H9 (cell line): ENCODE results near the gene ETV6. TPM values are rescaled to one million over a fixed set of nuclear protein-coding genes. Genes with fewer than 3 reads are reported as not detected.

ENCODE experiments used
- DNase-seq: peaks from one replicate; pipeline ENCODE4 v3.0.0-alpha.2; 2017
- H2AFZ ChIP-seq: one replicate; pipeline ENCODE4 v1.6.1; 2013; ENCODE audit warnings: mild to moderate bottlenecking, low read length, control low read depth, moderate library complexity
- H2AK5ac ChIP-seq: 2 replicates; pipeline ENCODE4 v1.6.1; 2013; ENCODE audit warnings: low read length, control low read depth, mixed read lengths; ENCODE audit not compliant: insufficient read length
- H2BK120ac ChIP-seq: one replicate; pipeline ENCODE4 v1.6.1; 2013; ENCODE audit warnings: low read depth, mild to moderate bottlenecking, low read length, control low read depth, inconsistent platforms; ENCODE audit not compliant: poor library complexity, severe bottlenecking
- H2BK12ac ChIP-seq: 2 replicates; pipeline ENCODE4 v1.6.1; 2013; ENCODE audit warnings: low read length, control low read depth, mixed read lengths, low read depth; ENCODE audit not compliant: insufficient read length
- H2BK15ac ChIP-seq: 2 replicates; pipeline ENCODE4 v1.6.1; 2013; ENCODE audit warnings: low read depth, low read length, control low read depth
- H2BK20ac ChIP-seq: one replicate; pipeline ENCODE4 v1.6.1; 2013; ENCODE audit warnings: low read depth, mild to moderate bottlenecking, low read length, control low read depth, inconsistent platforms; ENCODE audit not compliant: poor library complexity, severe bottlenecking
- H2BK5ac ChIP-seq: 2 replicates; pipeline ENCODE4 v1.6.1; 2013; ENCODE audit warnings: low read length, control low read depth, mixed read lengths; ENCODE audit not compliant: insufficient read length
- H3K14ac ChIP-seq: 2 replicates; pipeline ENCODE4 v1.6.1; 2013; ENCODE audit warnings: low read length, control low read depth; ENCODE audit not compliant: insufficient read depth
- H3K18ac ChIP-seq: 2 replicates; pipeline ENCODE4 v1.6.1; 2013; ENCODE audit warnings: low read depth, mild to moderate bottlenecking, mixed read lengths, low read length, control low read depth; ENCODE audit not compliant: insufficient read length
- H3K23ac ChIP-seq: 2 replicates; pipeline ENCODE4 v1.6.1; 2013; ENCODE audit warnings: low read length, control low read depth, mixed read lengths, low read depth; ENCODE audit not compliant: insufficient read length
- H3K23me2 ChIP-seq: 2 replicates; pipeline ENCODE4 v1.6.1; 2013; ENCODE audit warnings: low read depth, mild to moderate bottlenecking, mixed read lengths, low read length, control low read depth; ENCODE audit not compliant: insufficient read length, poor library complexity, severe bottlenecking
- H3K27ac ChIP-seq: 2 replicates; pipeline ENCODE4 v1.5.1; 2013; ENCODE audit warnings: low read length, control low read depth, mixed read lengths, low read depth; ENCODE audit not compliant: insufficient read length
- H3K27me3 ChIP-seq: 2 replicates; pipeline ENCODE4 v1.6.1; 2013; ENCODE audit warnings: low read length, control low read depth, inconsistent platforms; ENCODE audit not compliant: insufficient read depth
- H3K4ac ChIP-seq: 2 replicates; pipeline ENCODE4 v1.6.1; 2013; ENCODE audit warnings: low read depth, mild to moderate bottlenecking, control low read depth, inconsistent platforms, low read length, moderate library complexity
- H3K4me1 ChIP-seq: 2 replicates; pipeline ENCODE4 v1.6.1; 2013; ENCODE audit warnings: low read length, control low read depth, inconsistent platforms; ENCODE audit not compliant: insufficient read depth
- H3K4me2 ChIP-seq: 2 replicates; pipeline ENCODE4 v1.6.1; 2013; ENCODE audit warnings: low read length, control low read depth, mixed read lengths; ENCODE audit not compliant: insufficient read length, insufficient read depth
- H3K56ac ChIP-seq: 2 replicates; pipeline ENCODE4 v1.6.1; 2013; ENCODE audit warnings: low read depth, mild to moderate bottlenecking, mixed read lengths, low read length, control low read depth; ENCODE audit not compliant: insufficient read length
- H3K79me1 ChIP-seq: 2 replicates; pipeline ENCODE4 v1.6.1; 2013; ENCODE audit warnings: low read depth, mild to moderate bottlenecking, moderate library complexity, low read length, control low read depth, inconsistent platforms; ENCODE audit not compliant: insufficient read depth, poor library complexity, severe bottlenecking
- H3K79me2 ChIP-seq: 2 replicates; pipeline ENCODE4 v1.6.1; 2013; ENCODE audit warnings: low read length, control low read depth, inconsistent platforms; ENCODE audit not compliant: insufficient read depth
- H3K9ac ChIP-seq: 2 replicates; pipeline ENCODE4 v1.6.1; 2013; ENCODE audit warnings: low read length, control low read depth, mixed read lengths; ENCODE audit not compliant: insufficient read length; ENCODE audit errors: extremely low read depth
- H3K9me3 ChIP-seq: one replicate; pipeline ENCODE4 v1.6.1; 2013; ENCODE audit warnings: low read depth, low read length, inconsistent platforms; ENCODE audit not compliant: control insufficient read depth
- H3T11ph ChIP-seq: one replicate; pipeline ENCODE4 v1.6.1; 2013; ENCODE audit warnings: mild to moderate bottlenecking, low read length, control low read depth, inconsistent platforms
- H4K20me1 ChIP-seq: one replicate; pipeline ENCODE4 v1.6.1; 2013; ENCODE audit not compliant: control insufficient read depth, insufficient read length, insufficient read depth
- H4K5ac ChIP-seq: 2 replicates; pipeline ENCODE4 v1.6.1; 2013; ENCODE audit warnings: low read depth, mild to moderate bottlenecking, mixed read lengths, low read length, control low read depth; ENCODE audit not compliant: insufficient read length
- H4K8ac ChIP-seq: replicated peaks from 2 replicates; pipeline ENCODE4 v1.6.1; 2013; ENCODE audit warnings: low read length, control low read depth, mixed read lengths, low read depth; ENCODE audit not compliant: insufficient read length
- H4K91ac ChIP-seq: 2 replicates; pipeline ENCODE4 v1.6.1; 2013; ENCODE audit warnings: low read depth, mild to moderate bottlenecking, moderate library complexity, mixed read lengths, low read length, control low read depth; ENCODE audit not compliant: insufficient read length
- H3K27ac Mint-ChIP-seq, 3 experiments: 2 replicates in 2 of 3; 3 replicates in 1 of 3; pipeline ENCODE4 v1.8.0; 2020 to 2021; ENCODE audit warnings: mixed read lengths in 3 of 3, mild to moderate bottlenecking in 1 of 3, moderate library complexity in 1 of 3
- H3K27me3 Mint-ChIP-seq: 2 replicates; pipeline ENCODE4 v1.8.0; 2021; ENCODE audit warnings: low read depth, mild to moderate bottlenecking, moderate library complexity, mixed read lengths
- H3K36me3 Mint-ChIP-seq, 3 experiments: 2 replicates in 2 of 3; 3 replicates in 1 of 3; pipeline ENCODE4 v1.8.0; 2020 to 2021; ENCODE audit warnings: low read depth in 3 of 3, mixed read lengths in 3 of 3; ENCODE audit not compliant: insufficient read depth in 1 of 3
- H3K4me1 Mint-ChIP-seq, 2 experiments: 2 replicates each; pipeline ENCODE4 v1.8.0; 2020; ENCODE audit warnings: mixed read lengths in 2 of 2
- H3K4me3 Mint-ChIP-seq, 2 experiments: 2 replicates in 1 of 2; 3 replicates in 1 of 2; pipeline ENCODE4 v1.8.0; 2020 to 2021; ENCODE audit warnings: mild to moderate bottlenecking in 2 of 2, mixed read lengths in 2 of 2, moderate library complexity in 1 of 2
- H3K9me3 Mint-ChIP-seq, 2 experiments: 2 replicates in 1 of 2; 3 replicates in 1 of 2; pipeline ENCODE4 v1.8.0; 2020; ENCODE audit warnings: mild to moderate bottlenecking in 2 of 2, mixed read lengths in 2 of 2, moderate library complexity in 1 of 2
- CTCF ChIP-seq: fragments of 200-600 bp; sonication (generic); conservative IDR thresholded peaks from 3 replicates; pipeline ENCODE4 v1.8.0; 2021; ENCODE audit warnings: antibody characterized with exemption, mild to moderate bottlenecking
- total RNA-seq: library from RNA; stranded (reverse); gene quantifications from 2 replicates; pipeline ENCODE4 v1.2.1, GENCODE V29; 2021

The ETV6 gene
- total RNA-seq, 1 experiment from 2014 or later, result 28.7 TPM

- Histone ChIP-seq H3K56ac (no peak overlapping the region), H3K14ac (no peak overlapping the region), H3K9ac (no peak overlapping the region), H2AFZ (no peak overlapping the region), H3K27me3 (no peaks in the 10 kb centered on the region), H3K4me2 (no peak overlapping the region), H4K20me1 (no peaks in the 10 kb centered on the region), H2BK20ac (no peak overlapping the region), H3K23ac (no peak overlapping the region), H4K91ac (no peak overlapping the region), H4K5ac (no peak overlapping the region), H3K9me3 (peaks cover 7% of the 10 kb centered on the region), H3K79me1 (no peaks in the 10 kb centered on the region), H2BK12ac (no peak overlapping the region), H3K23me2 (no peaks in the 10 kb centered on the region), H3K4me1 (no peaks in the 10 kb centered on the region), H3T11ph (no peak overlapping the region), H3K79me2 (no peaks in the 10 kb centered on the region), H4K8ac (no peak overlapping the region), H3K18ac (no peak overlapping the region), H3K4ac (no peak overlapping the region), H2BK5ac (no peak overlapping the region), H2AK5ac (no peak overlapping the region), H2BK15ac (no peak overlapping the region), H3K27ac (no peak overlapping the region), H2BK120ac (no peak overlapping the region)
- DNase-seq, result no peak
- Mint-ChIP-seq H3K4me3 (no peak overlapping the region), H3K27ac (no peak overlapping the region), H3K4me1 (no peaks in the 10 kb centered on the region), H3K36me3 (peaks cover 8 to 28% (median 10%) of the 10 kb centered on the region in 3 experiments), H3K9me3 (peaks cover 34 to 39% of the 10 kb centered on the region in 2 experiments), H3K27me3 (peaks cover 4% of the 10 kb centered on the region)
- TF ChIP-seq CTCF, result no peak
Observed at GRCh38 chr12:11905534-11905933, 256.1 kb downstream of the ETV6 start.
